Nephron (organoid): ENCODE data around the gene UBE2D1.

Source experiments
- H3K27ac Mint-ChIP-seq, 3 experiments: 2 replicates each; pipeline ENCODE4 v1.8.0; 2020; ENCODE audit warnings: mixed read lengths in 3 of 3, mild to moderate bottlenecking in 2 of 3, moderate library complexity in 1 of 3
- H3K27me3 Mint-ChIP-seq: 2 replicates; pipeline ENCODE4 v1.8.0; 2021; ENCODE audit warnings: low read depth, mild to moderate bottlenecking, moderate library complexity, mixed read lengths
- H3K36me3 Mint-ChIP-seq: 2 replicates; pipeline ENCODE4 v1.8.0; 2020; ENCODE audit warnings: low read depth, mixed read lengths
- H3K4me1 Mint-ChIP-seq: 2 replicates; pipeline ENCODE4 v1.8.0; 2020; ENCODE audit warnings: mixed read lengths
- H3K4me3 Mint-ChIP-seq, 3 experiments: 2 replicates each; pipeline ENCODE4 v1.8.0; 2020; ENCODE audit warnings: mild to moderate bottlenecking in 3 of 3, mixed read lengths in 3 of 3, moderate library complexity in 2 of 3
- H3K9me3 Mint-ChIP-seq: 2 replicates; pipeline ENCODE4 v1.8.0; 2020; ENCODE audit warnings: mixed read lengths
- CTCF ChIP-seq, 3 experiments: fragments of 200-600 bp; sonication (generic); IDR thresholded peaks; one replicate each; pipeline ENCODE4 v1.5.0; 2021; ENCODE audit warnings: antibody characterized with exemption in 3 of 3; ENCODE audit not compliant: unreplicated experiment in 3 of 3

The UBE2D1 gene

GRCh38 chr10:58330431-58330830 is 4.4 kb upstream of the UBE2D1 start:
- Mint-ChIP-seq H3K9me3 (no peaks in the 10 kb centered on the region), H3K4me3 (no peak overlapping the region), H3K36me3 (no peaks in the 10 kb centered on the region), H3K27me3 (no peaks in the 10 kb centered on the region), H3K27ac (no peak overlapping the region), H3K4me1 (peaks cover 4% of the 10 kb centered on the region)
- no peak for TF ChIP-seq CTCF (IDR thresholded peaks at IDR 0.05; ENCODE audit: unreplicated experiment in 3 of 3)

GRCh38 chr10:58331646-58332045 is 3.2 kb upstream of the UBE2D1 start:
- Mint-ChIP-seq H3K27ac (no peak overlapping the region), H3K9me3 (no peaks in the 10 kb centered on the region), H3K4me3 (no peak overlapping the region), H3K27me3 (no peaks in the 10 kb centered on the region), H3K36me3 (no peaks in the 10 kb centered on the region), H3K4me1 (peaks cover 15% of the 10 kb centered on the region)
- no peak for TF ChIP-seq CTCF (IDR thresholded peaks at IDR 0.05; ENCODE audit: unreplicated experiment in 3 of 3)

- no peak for TF ChIP-seq CTCF (IDR thresholded peaks at IDR 0.05; ENCODE audit: unreplicated experiment in 3 of 3)
- Mint-ChIP-seq H3K27ac (peak overlapping the region in 2 of 3 experiments; percentile 75 to 87), H3K4me3 (peak overlapping the region; percentile 96 to 98 (median 97)), H3K27me3 (no peaks in the 10 kb centered on the region), H3K4me1 (peaks cover 16% of the 10 kb centered on the region), H3K36me3 (no peaks in the 10 kb centered on the region), H3K9me3 (no peaks in the 10 kb centered on the region)
These were observed 650 bp downstream of the UBE2D1 start for GRCh38 chr10:58335306-58336005.

GRCh38 chr10:58336242-58336641 is 1.4 kb downstream of the UBE2D1 start:
- peak overlapping the region; percentile 96 to 98 (median 97) for H3K4me3 Mint-ChIP-seq
- H3K27me3 Mint-ChIP-seq, result no peaks in the 10 kb centered on the region
- H3K9me3 Mint-ChIP-seq, result no peaks in the 10 kb centered on the region

GRCh38 chr10:58341422-58341821 is 6.6 kb downstream of the UBE2D1 start:
- H3K4me3 Mint-ChIP-seq, result no peak overlapping the region
- H3K9me3 Mint-ChIP-seq, result no peaks in the 10 kb centered on the region
- H3K36me3 Mint-ChIP-seq, result peaks cover 8% of the 10 kb centered on the region
- peaks cover 3% of the 10 kb centered on the region for H3K4me1 Mint-ChIP-seq
- no peaks in the 10 kb centered on the region for H3K27me3 Mint-ChIP-seq
- no peak overlapping the region for H3K27ac Mint-ChIP-seq
- no peak for TF ChIP-seq CTCF (IDR thresholded peaks at IDR 0.05; ENCODE audit: unreplicated experiment in 3 of 3)

More at GRCh38 chr10:58336242-58336641, 1.4 kb downstream of the UBE2D1 start:
- peak overlapping the region in 2 of 3 experiments; percentile 75 to 87 for H3K27ac Mint-ChIP-seq
- TF ChIP-seq CTCF (IDR thresholded peaks at IDR 0.05; ENCODE audit: unreplicated experiment in 3 of 3), result no peak
- H3K4me1 Mint-ChIP-seq, result peaks cover 16% of the 10 kb centered on the region
- H3K36me3 Mint-ChIP-seq, result no peaks in the 10 kb centered on the region

GRCh38 chr10:58341947-58342346 is 7.1 kb downstream of the UBE2D1 start:
- TF ChIP-seq CTCF (IDR thresholded peaks at IDR 0.05; ENCODE audit: unreplicated experiment in 3 of 3), result no peak
- no peak overlapping the region for H3K4me3 Mint-ChIP-seq
- H3K27me3 Mint-ChIP-seq, result no peaks in the 10 kb centered on the region
- no peaks in the 10 kb centered on the region for H3K4me1 Mint-ChIP-seq
- no peaks in the 10 kb centered on the region for H3K9me3 Mint-ChIP-seq
- peaks cover 14% of the 10 kb centered on the region for H3K36me3 Mint-ChIP-seq
- H3K27ac Mint-ChIP-seq, result no peak overlapping the region
